Thymus (tissue), 11 donors: ENCODE data around the gene PSMG2. TPM values are rescaled to one million over a fixed set of nuclear protein-coding genes. Genes with fewer than 3 reads are reported as not detected.
A peak's percentile ranks its signal among the peaks of the same experiment; 100 is the strongest.

Experiments
- DNase-seq, 9 donors: peaks; one replicate each; pipeline ENCODE4 v3.0.0-alpha.2; 2013; ENCODE audit warnings: low spot score in 9 of 9, low read depth in 6 of 9, missing footprints in 1 of 9
- H3K27ac ChIP-seq, 2 donors: one replicate each; pipeline ENCODE4 v1.5.1; 2013; ENCODE audit warnings: control low read depth in 1 of 2, low read depth in 1 of 2, low read length in 1 of 2, mild to moderate bottlenecking in 1 of 2, moderate library complexity in 1 of 2
- H3K27me3 ChIP-seq, 2 donors: one replicate each; pipeline ENCODE4 v1.5.1; 2013; ENCODE audit warnings: low read length in 1 of 2; ENCODE audit not compliant: control insufficient read depth in 2 of 2, insufficient read depth in 1 of 2
- H3K36me3 ChIP-seq, 2 donors: one replicate each; pipeline ENCODE4 v1.5.1; 2013; ENCODE audit warnings: low read length in 1 of 2, mild to moderate bottlenecking in 1 of 2, moderate library complexity in 1 of 2; ENCODE audit not compliant: control insufficient read depth in 2 of 2, insufficient read depth in 2 of 2
- H3K4me1 ChIP-seq, 2 donors: one replicate each; pipeline ENCODE4 v1.5.1; 2013; ENCODE audit warnings: low read length in 2 of 2; ENCODE audit not compliant: control insufficient read depth in 2 of 2, insufficient read depth in 2 of 2
- H3K4me3 ChIP-seq, 2 donors: one replicate each; pipeline ENCODE4 v1.5.1; 2013; ENCODE audit warnings: low read length in 2 of 2, control low read depth in 1 of 2, mild to moderate bottlenecking in 1 of 2
- H3K9me3 ChIP-seq, 2 donors: one replicate each; pipeline ENCODE4 v1.5.1; 2013; ENCODE audit warnings: low read length in 1 of 2, mild to moderate bottlenecking in 1 of 2; ENCODE audit not compliant: control insufficient read depth in 2 of 2, insufficient read depth in 1 of 2
- WGBS: extraction: QIAGEN DNeasy Blood & Tissue Kit; methylation state at CpG from one replicate; pipeline ENCODE4 v1.1.7; 2013; 5-methylcytosine and 5-hydroxymethylcytosine counted together
- polyA plus RNA-seq: library from polyadenylated mRNA; stranded (reverse); fragments of 200-250 nt; gene quantifications from one replicate; pipeline ENCODE4 v1.2.3, GENCODE V29; 2013
- total RNA-seq: library from RNA; stranded (reverse); fragments of 120-200 nt; gene quantifications from one replicate; pipeline ENCODE4 v1.2.4, GENCODE V29; 2013
- donor health status: healthy.

PSMG2 gene
- total and polyA plus RNA-seq, 2 donors, result 97.4 to 125 TPM

- peaks cover 20 to 26% of the 10 kb centered on the region in 2 donors for H3K4me1 ChIP-seq
- WGBS, result under 1% methylated on average over 28 of the region's 28 CpGs
- no peaks in the 10 kb centered on the region for H3K27me3 ChIP-seq
These were observed 290 bp downstream of the PSMG2 start for GRCh38 chr18:12703096-12703567.

GRCh38 chr18:12703664-12704063 is 822 bp downstream of the PSMG2 start:
- peaks cover 11 to 28% of the 10 kb centered on the region in 2 donors for H3K36me3 ChIP-seq
- peak overlapping the region; percentile 83 to 93 for H3K4me3 ChIP-seq
- DNase-seq, result peak in 1 of 9 donors; percentile 30
- WGBS, result 2% methylated on average over 2 of the region's 2 CpGs
- peak overlapping the region in 1 of 2 donors; percentile 96 for H3K27ac ChIP-seq
- no peaks in the 10 kb centered on the region for H3K9me3 ChIP-seq
- H3K27me3 ChIP-seq, result no peaks in the 10 kb centered on the region
- peaks cover 20 to 26% of the 10 kb centered on the region in 2 donors for H3K4me1 ChIP-seq

More at GRCh38 chr18:12703096-12703567, 290 bp downstream of the PSMG2 start:
- peak in 2 of 9 donors; percentile 27 to 38 for DNase-seq
- no peaks in the 10 kb centered on the region for H3K9me3 ChIP-seq
- peaks cover 11 to 29% of the 10 kb centered on the region in 2 donors for H3K36me3 ChIP-seq
- peak overlapping the region; percentile 96 to 99 for H3K27ac ChIP-seq
- peak overlapping the region; percentile 83 to 93 for H3K4me3 ChIP-seq

GRCh38 chr18:12711446-12711845 is 8.6 kb downstream of the PSMG2 start:
- H3K4me1 ChIP-seq, result no peaks in the 10 kb centered on the region
- no peak overlapping the region for H3K27ac ChIP-seq
- H3K4me3 ChIP-seq, result no peak overlapping the region
- H3K27me3 ChIP-seq, result no peaks in the 10 kb centered on the region
- DNase-seq, result no peak
- peaks cover 59 to 65% of the 10 kb centered on the region in 2 donors for H3K36me3 ChIP-seq
- WGBS, result 98% methylated on average over 5 of the region's 5 CpGs
- H3K9me3 ChIP-seq, result no peaks in the 10 kb centered on the region

- H3K27ac ChIP-seq, result no peak overlapping the region
- DNase-seq, result no peak
- WGBS, result 97% methylated on average over 5 of the region's 5 CpGs
- no peaks in the 10 kb centered on the region for H3K9me3 ChIP-seq
- peaks cover 50 to 87% of the 10 kb centered on the region in 2 donors for H3K36me3 ChIP-seq
- no peaks in the 10 kb centered on the region for H3K27me3 ChIP-seq
- peaks cover 0 to 3% of the 10 kb centered on the region in 2 donors for H3K4me1 ChIP-seq
- no peak overlapping the region for H3K4me3 ChIP-seq
These were observed 18.8 kb downstream of the PSMG2 start for GRCh38 chr18:12721495-12722275.

GRCh38 chr18:12722731-12723130 is 19.9 kb downstream of the PSMG2 start:
- DNase-seq, result no peak
- 85% methylated on average over 7 of the region's 7 CpGs for WGBS
- H3K4me1 ChIP-seq, result peaks cover 0 to 6% of the 10 kb centered on the region in 2 donors
- peaks cover 44 to 82% of the 10 kb centered on the region in 2 donors for H3K36me3 ChIP-seq
- no peaks in the 10 kb centered on the region for H3K27me3 ChIP-seq
- H3K27ac ChIP-seq, result no peak overlapping the region
- H3K4me3 ChIP-seq, result no peak overlapping the region
- H3K9me3 ChIP-seq, result no peaks in the 10 kb centered on the region

GRCh38 chr18:12726331-12726730 is 23.5 kb downstream of the PSMG2 start:
- Histone ChIP-seq H3K36me3 (peaks cover 24 to 55% of the 10 kb centered on the region in 2 donors), H3K9me3 (peaks cover 0 to 8% of the 10 kb centered on the region in 2 donors), H3K4me3 (no peak overlapping the region), H3K4me1 (peaks cover 0 to 6% of the 10 kb centered on the region in 2 donors), H3K27ac (no peak overlapping the region), H3K27me3 (no peaks in the 10 kb centered on the region)
- no peak for DNase-seq
- 62% methylated on average over 4 of the region's 4 CpGs for WGBS

GRCh38 chr18:12726774-12727550 is 24.1 kb downstream of the PSMG2 start:
- Histone ChIP-seq H3K9me3 (peaks cover 0 to 8% of the 10 kb centered on the region in 2 donors), H3K4me3 (no peak overlapping the region), H3K36me3 (peaks cover 22 to 49% of the 10 kb centered on the region in 2 donors), H3K27ac (no peak overlapping the region), H3K4me1 (peaks cover 0 to 6% of the 10 kb centered on the region in 2 donors), H3K27me3 (no peaks in the 10 kb centered on the region)
- DNase-seq, result peak; percentile 50 to 90 (median 79)
- 82% methylated on average over 14 of the region's 14 CpGs for WGBS

GRCh38 chr18:12737243-12737902 is 34.5 kb downstream of the PSMG2 start:
- peak in 1 of 9 donors; percentile 44 for DNase-seq
- WGBS, result 91% methylated on average over 19 of the region's 19 CpGs

More at GRCh38 chr18:12737243-12737902, 34.5 kb downstream of the PSMG2 start:
- H3K27ac ChIP-seq, result peak overlapping the region in 1 of 2 donors; percentile 55
- H3K27me3 ChIP-seq, result no peaks in the 10 kb centered on the region
- peaks cover 0 to 6% of the 10 kb centered on the region in 2 donors for H3K9me3 ChIP-seq
- H3K4me3 ChIP-seq, result no peak overlapping the region
- peaks cover 0 to 24% of the 10 kb centered on the region in 2 donors for H3K4me1 ChIP-seq
- H3K36me3 ChIP-seq, result peaks cover 0 to 16% of the 10 kb centered on the region in 2 donors
